Neural progenitor cell (in vitro differentiated cells): Measurements from ENCODE around the gene PIN4. TPM values are rescaled to one million over a fixed set of nuclear protein-coding genes. Genes with fewer than 3 reads are reported as not detected.
"Not testable (repeated sequence)": the region's sequence is repeated elsewhere in the genome, so short reads cannot be mapped to it uniquely, and the experiment has no call there.

Experiments used
- DNase-seq: peaks from one replicate; pipeline ENCODE4 v3.0.0-alpha.2; 2016; ENCODE audit warnings: low spot score
- H2AFZ ChIP-seq: fragments of 200-600 bp; sonication (generic); replicated peaks from 2 replicates; pipeline ENCODE4 v1.6.1; 2016; ENCODE audit warnings: antibody characterized with exemption
- H3F3A ChIP-seq: fragments of 200-600 bp; sonication (generic); 2 replicates; pipeline ENCODE4 v1.6.1; 2016; ENCODE audit warnings: antibody characterized with exemption, low read depth
- H3K27ac ChIP-seq: fragments of 200-600 bp; sonication (generic); 2 replicates; pipeline ENCODE4 v1.5.1; 2016; ENCODE audit warnings: mild to moderate bottlenecking
- H3K27me3 ChIP-seq: fragments of 200-600 bp; sonication (generic); 2 replicates; pipeline ENCODE4 v1.6.1; 2016; ENCODE audit warnings: mild to moderate bottlenecking, moderate library complexity
- H3K36me3 ChIP-seq: fragments of 200-600 bp; sonication (generic); 2 replicates; pipeline ENCODE4 v1.5.1; 2016
- H3K4me1 ChIP-seq: fragments of 200-600 bp; sonication (generic); 2 replicates; pipeline ENCODE4 v1.6.1; 2016; ENCODE audit warnings: mixed run types
- H3K4me2 ChIP-seq: fragments of 200-600 bp; sonication (generic); 2 replicates; pipeline ENCODE4 v1.6.1; 2016
- H3K4me3 ChIP-seq: fragments of 200-600 bp; sonication (generic); 2 replicates; pipeline ENCODE4 v1.5.1; 2016
- H3K79me2 ChIP-seq: fragments of 200-600 bp; sonication (generic); 2 replicates; pipeline ENCODE4 v1.6.1; 2016; ENCODE audit warnings: low read depth
- H3K9ac ChIP-seq: fragments of 200-600 bp; sonication (generic); 2 replicates; pipeline ENCODE4 v1.6.1; 2016
- H3K9me3 ChIP-seq: fragments of 200-600 bp; sonication (generic); 2 replicates; pipeline ENCODE4 v1.5.1; 2016; ENCODE audit warnings: low read depth
- H4K20me1 ChIP-seq: fragments of 200-600 bp; sonication (generic); 2 replicates; pipeline ENCODE4 v1.6.1; 2016; ENCODE audit warnings: low read depth
- H3K27ac Mint-ChIP-seq: 3 replicates; pipeline ENCODE4 v1.8.0; 2021; ENCODE audit warnings: mixed read lengths
- H3K27me3 Mint-ChIP-seq: 2 replicates; pipeline ENCODE4 v1.8.0; 2022; ENCODE audit warnings: low read depth, mild to moderate bottlenecking, inconsistent platforms, moderate library complexity, mixed read lengths; ENCODE audit not compliant: insufficient read depth
- H3K36me3 Mint-ChIP-seq: 3 replicates; pipeline ENCODE4 v1.8.0; 2021; ENCODE audit warnings: mixed read lengths
- H3K4me1 Mint-ChIP-seq: 3 replicates; pipeline ENCODE4 v1.8.0; 2021; ENCODE audit warnings: mixed read lengths
- H3K4me3 Mint-ChIP-seq: 3 replicates; pipeline ENCODE4 v1.8.0; 2021; ENCODE audit warnings: mild to moderate bottlenecking, moderate library complexity, mixed read lengths
- H3K9me3 Mint-ChIP-seq: 3 replicates; pipeline ENCODE4 v1.8.0; 2020; ENCODE audit warnings: mixed read lengths
- EZH2 ChIP-seq: fragments of 200-600 bp; sonication (generic); IDR thresholded peaks from 2 replicates; pipeline ENCODE4 v1.6.1; 2017; ENCODE audit warnings: antibody characterized with exemption, mild to moderate bottlenecking, moderate library complexity
- EZH2phosphoT487 ChIP-seq: fragments of 200-600 bp; sonication (generic); IDR thresholded peaks from 2 replicates; pipeline ENCODE4 v1.6.1; 2017; ENCODE audit warnings: antibody characterized with exemption
- total RNA-seq: library from RNA; depleted of rRNA; stranded (reverse); fragments of >200 nt; gene quantifications from 2 replicates; pipeline ENCODE4 v1.2.3, GENCODE V29; 2015; ENCODE audit warnings: low replicate concordance
- TF ChIP-seq, protein P1 (sequence below): fragments of 200-600 bp; sonication (generic); IDR thresholded peaks from 2 replicates; pipeline ENCODE4 v1.5.1; 2017; ENCODE audit warnings: antibody characterized with exemption, mild to moderate bottlenecking

Gene PIN4
- total RNA-seq, 1 donor from 2014 or later = 21.7 TPM

DNA sequence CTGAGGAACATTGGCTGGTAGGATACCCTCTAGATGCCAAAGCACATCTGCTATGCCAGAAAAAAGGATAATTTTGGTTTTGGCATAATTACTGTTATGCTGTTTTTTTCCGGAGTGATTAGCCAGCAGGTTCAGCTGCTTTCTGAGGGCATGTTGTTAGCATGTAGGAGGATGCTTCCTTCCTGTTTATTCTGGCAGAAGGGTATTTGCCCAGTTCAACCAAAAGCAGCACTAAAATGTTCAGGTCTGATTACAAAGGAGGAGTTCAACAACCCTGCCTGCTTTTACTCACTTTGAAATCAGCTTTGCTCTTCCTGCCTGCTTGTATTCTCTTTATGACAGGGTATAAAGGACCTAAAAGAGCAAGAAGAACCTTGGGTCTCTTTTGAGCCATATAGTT, 35.4 kb downstream of the PIN4 start:
- H3K36me3 ChIP-seq = no peaks in the 10 kb centered on the region
- no peaks in the 10 kb centered on the region for H3K4me1 ChIP-seq
- H3K4me1 Mint-ChIP-seq = no peaks in the 10 kb centered on the region
- peaks cover 30% of the 10 kb centered on the region for H3K36me3 Mint-ChIP-seq
- H3K27me3 Mint-ChIP-seq = no peaks in the 10 kb centered on the region
- H2AFZ ChIP-seq = no peak overlapping the region
- peaks cover 12% of the 10 kb centered on the region for H3K79me2 ChIP-seq
- H3K9ac ChIP-seq = no peak overlapping the region
- peaks cover 8% of the 10 kb centered on the region for H3K9me3 ChIP-seq
- no peak overlapping the region for H3K4me2 ChIP-seq
- no peaks in the 10 kb centered on the region for H4K20me1 ChIP-seq
- H3K27ac ChIP-seq = no peak overlapping the region
- TF ChIP-seq, protein P1, sequence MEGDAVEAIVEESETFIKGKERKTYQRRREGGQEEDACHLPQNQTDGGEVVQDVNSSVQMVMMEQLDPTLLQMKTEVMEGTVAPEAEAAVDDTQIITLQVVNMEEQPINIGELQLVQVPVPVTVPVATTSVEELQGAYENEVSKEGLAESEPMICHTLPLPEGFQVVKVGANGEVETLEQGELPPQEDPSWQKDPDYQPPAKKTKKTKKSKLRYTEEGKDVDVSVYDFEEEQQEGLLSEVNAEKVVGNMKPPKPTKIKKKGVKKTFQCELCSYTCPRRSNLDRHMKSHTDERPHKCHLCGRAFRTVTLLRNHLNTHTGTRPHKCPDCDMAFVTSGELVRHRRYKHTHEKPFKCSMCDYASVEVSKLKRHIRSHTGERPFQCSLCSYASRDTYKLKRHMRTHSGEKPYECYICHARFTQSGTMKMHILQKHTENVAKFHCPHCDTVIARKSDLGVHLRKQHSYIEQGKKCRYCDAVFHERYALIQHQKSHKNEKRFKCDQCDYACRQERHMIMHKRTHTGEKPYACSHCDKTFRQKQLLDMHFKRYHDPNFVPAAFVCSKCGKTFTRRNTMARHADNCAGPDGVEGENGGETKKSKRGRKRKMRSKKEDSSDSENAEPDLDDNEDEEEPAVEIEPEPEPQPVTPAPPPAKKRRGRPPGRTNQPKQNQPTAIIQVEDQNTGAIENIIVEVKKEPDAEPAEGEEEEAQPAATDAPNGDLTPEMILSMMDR = no peak
- TF ChIP-seq EZH2phosphoT487 (no peak), EZH2 (no peak)
- H3K27me3 ChIP-seq = no peaks in the 10 kb centered on the region
- no peak overlapping the region for H3K4me3 ChIP-seq
- DNase-seq = no peak
- no peak overlapping the region for H3K4me3 Mint-ChIP-seq
- H3K27ac Mint-ChIP-seq = no peak overlapping the region
- no peaks in the 10 kb centered on the region for H3F3A ChIP-seq
- H3K9me3 Mint-ChIP-seq = peaks cover 26% of the 10 kb centered on the region

DNA sequence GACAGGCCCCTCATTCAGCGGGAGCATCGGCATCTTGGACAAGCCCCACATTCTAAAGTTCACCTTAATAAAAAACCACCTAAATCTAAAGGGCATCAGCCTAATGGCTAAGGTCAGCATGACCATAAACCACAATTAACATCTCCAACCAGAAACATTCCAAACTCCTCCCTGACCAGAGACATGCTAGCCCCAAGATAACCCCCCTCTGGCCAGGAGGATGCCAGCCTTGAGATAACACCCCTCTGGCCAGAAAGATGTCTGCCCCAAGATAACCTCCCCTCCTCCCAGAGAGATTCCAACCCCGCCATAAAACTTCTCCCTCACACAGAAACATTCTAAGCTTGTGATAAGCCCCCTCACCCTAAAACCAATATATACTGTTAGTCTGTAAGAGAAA, 38.8 kb downstream of the PIN4 start:
- not testable (repeated sequence) for H2AFZ ChIP-seq, H3K4me3 Mint-ChIP-seq, H3F3A ChIP-seq, H3K9me3 ChIP-seq, DNase-seq, H3K4me3 ChIP-seq, H3K4me2 ChIP-seq, H3K9ac ChIP-seq, H3K4me1 ChIP-seq, H3K4me1 Mint-ChIP-seq, H3K79me2 ChIP-seq, H3K27ac ChIP-seq, H3K36me3 ChIP-seq, H3K27me3 ChIP-seq, H3K27me3 Mint-ChIP-seq, H3K27ac Mint-ChIP-seq, H4K20me1 ChIP-seq
- H3K36me3 Mint-ChIP-seq = peaks cover 35% of the 10 kb centered on the region
- peaks cover 31% of the 10 kb centered on the region for H3K9me3 Mint-ChIP-seq

GRCh38 chrX:72230290-72230689, 48.7 kb downstream of the PIN4 start:
- Histone ChIP-seq H3K79me2 (peaks cover 37% of the 10 kb centered on the region), H3K4me2 (no peak overlapping the region), H3K9ac (no peak overlapping the region), H4K20me1 (no peaks in the 10 kb centered on the region), H3K4me1 (no peaks in the 10 kb centered on the region), H3K27me3 (no peaks in the 10 kb centered on the region), H3K36me3 (peaks cover 12% of the 10 kb centered on the region), H2AFZ (no peak overlapping the region), H3K4me3 (no peak overlapping the region), H3F3A (no peaks in the 10 kb centered on the region), H3K27ac (no peak overlapping the region), H3K9me3 (peaks cover 16% of the 10 kb centered on the region)
- Mint-ChIP-seq H3K36me3 (peaks cover 28% of the 10 kb centered on the region), H3K27me3 (no peaks in the 10 kb centered on the region), H3K4me3 (no peak overlapping the region), H3K4me1 (no peaks in the 10 kb centered on the region), H3K27ac (no peak overlapping the region), H3K9me3 (peaks cover 38% of the 10 kb centered on the region)
- no peak for TF ChIP-seq EZH2phosphoT487
- TF ChIP-seq EZH2 = no peak
- TF ChIP-seq, protein P1 = no peak
- DNase-seq = no peak

DNA sequence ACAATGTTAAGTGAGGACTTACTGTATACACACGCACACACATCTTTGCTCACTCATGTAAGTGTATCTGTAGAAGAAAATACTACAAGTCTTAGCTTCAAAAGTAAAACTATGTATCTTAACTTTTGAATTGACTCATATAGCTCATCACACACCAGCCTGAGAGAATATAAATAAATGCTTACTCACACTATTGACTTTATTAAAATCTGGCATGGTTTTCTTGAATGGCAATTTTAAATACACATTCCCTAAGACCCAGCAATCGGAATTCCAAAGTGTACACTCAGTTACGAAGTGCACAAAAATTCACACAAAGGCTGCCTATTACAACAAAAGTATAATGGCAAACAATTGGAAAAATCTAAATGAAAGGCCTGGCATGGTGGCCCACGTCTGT, 55.3 kb downstream of the PIN4 start:
- Histone ChIP-seq H3K9ac (no peak overlapping the region), H2AFZ (no peak overlapping the region), H3K79me2 (peaks cover 37% of the 10 kb centered on the region), H3K4me1 (no peaks in the 10 kb centered on the region), H3K27me3 (no peaks in the 10 kb centered on the region), H3K4me2 (no peak overlapping the region), H3F3A (peaks cover 19% of the 10 kb centered on the region), H4K20me1 (no peaks in the 10 kb centered on the region), H3K36me3 (peaks cover 9% of the 10 kb centered on the region), H3K4me3 (no peak overlapping the region), H3K9me3 (peaks cover under 1% of the 10 kb centered on the region), H3K27ac (no peak overlapping the region)
- no peak overlapping the region for H3K27ac Mint-ChIP-seq
- H3K4me1 Mint-ChIP-seq = peaks cover 6% of the 10 kb centered on the region
- H3K4me3 Mint-ChIP-seq = peak overlapping the region; percentile 43
- no peaks in the 10 kb centered on the region for H3K27me3 Mint-ChIP-seq
- peaks cover 13% of the 10 kb centered on the region for H3K9me3 Mint-ChIP-seq
- TF ChIP-seq EZH2 = no peak
- TF ChIP-seq, protein P1 = no peak
- no peak for TF ChIP-seq EZH2phosphoT487
- H3K36me3 Mint-ChIP-seq = peaks cover 19% of the 10 kb centered on the region
- DNase-seq = no peak
